Subcutaneous abdominal adipose tissue (tissue), 5 donors: Measurements from ENCODE around the gene XCL2.
"Not testable (repeated sequence)": the region's sequence is repeated elsewhere in the genome, so short reads cannot be mapped to it uniquely, and the experiment has no call there.

Experiments used
- H3K27ac ChIP-seq: one replicate; pipeline ENCODE4 v1.7.0; 2013; ENCODE audit warnings: low read depth, mild to moderate bottlenecking, inconsistent platforms, low read length, moderate library complexity
- H3K27me3 ChIP-seq, 5 donors: one replicate each; pipeline ENCODE4 v1.7.0; 2013; ENCODE audit warnings: low read length in 5 of 5, inconsistent platforms in 1 of 5; ENCODE audit not compliant: control insufficient read depth in 5 of 5, insufficient read depth in 4 of 5
- H3K36me3 ChIP-seq, 5 donors: one replicate each; pipeline ENCODE4 v1.7.0; 2013; ENCODE audit warnings: low read length in 5 of 5; ENCODE audit not compliant: control insufficient read depth in 5 of 5, insufficient read depth in 5 of 5
- H3K4me1 ChIP-seq, 5 donors: one replicate each; pipeline ENCODE4 v1.7.0; 2013; ENCODE audit warnings: low read length in 5 of 5, mild to moderate bottlenecking in 3 of 5, moderate library complexity in 1 of 5; ENCODE audit not compliant: control insufficient read depth in 5 of 5, insufficient read depth in 5 of 5
- H3K4me3 ChIP-seq, 5 donors: one replicate each; pipeline ENCODE4 v1.7.0; 2013; ENCODE audit warnings: low read length in 5 of 5, low read depth in 1 of 5
- H3K9ac ChIP-seq, 5 donors: one replicate each; pipeline ENCODE4 v1.7.0; 2013; ENCODE audit warnings: low read length in 5 of 5, mild to moderate bottlenecking in 4 of 5, moderate library complexity in 3 of 5
- H3K9me3 ChIP-seq, 5 donors: one replicate each; pipeline ENCODE4 v1.7.0; 2013; ENCODE audit warnings: low read length in 5 of 5; ENCODE audit not compliant: control insufficient read depth in 5 of 5
- donor health status: healthy.
- donor health status: healthy.
- donor health status: healthy.
- donor health status: healthy.
- donor health status: healthy.

The XCL2 gene

GRCh38 chr1:168545678-168546552, 2.1 kb upstream of the XCL2 start:
- H3K9ac ChIP-seq, H3K4me3 ChIP-seq, H3K4me1 ChIP-seq, H3K36me3 ChIP-seq, H3K27ac ChIP-seq, H3K9me3 ChIP-seq, H3K27me3 ChIP-seq: not testable (repeated sequence)

GRCh38 chr1:168542978-168543377, 819 bp downstream of the XCL2 start:
- not testable (repeated sequence) for H3K27me3 ChIP-seq, H3K36me3 ChIP-seq, H3K9ac ChIP-seq, H3K27ac ChIP-seq, H3K4me3 ChIP-seq, H3K4me1 ChIP-seq, H3K9me3 ChIP-seq

DNA sequence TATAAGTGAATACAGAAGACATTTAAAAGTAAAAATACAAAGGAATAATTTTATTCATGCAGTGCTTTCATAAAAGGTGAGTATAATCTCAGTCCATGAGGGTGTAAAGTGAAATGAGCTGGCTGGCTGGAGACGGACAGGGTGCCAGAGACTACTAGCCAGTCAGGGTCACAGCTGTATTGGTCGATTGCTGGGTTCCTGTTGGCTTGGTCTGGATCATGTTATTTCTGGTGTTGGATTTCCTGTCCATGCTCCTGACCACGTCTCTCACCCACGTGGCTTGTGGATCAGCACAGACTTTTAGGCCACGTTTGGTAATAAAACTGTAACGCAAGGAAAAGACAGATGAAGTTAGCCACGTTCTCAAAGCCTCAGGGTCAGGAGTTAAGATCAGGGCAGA, 3.0 kb downstream of the XCL2 start:
- not testable (repeated sequence) for H3K4me3 ChIP-seq

GRCh38 chr1:168535536-168535935, 8.3 kb downstream of the XCL2 start:
- Histone ChIP-seq H3K4me1 (no peaks in the 10 kb centered on the region), H3K27ac (no peak overlapping the region), H3K4me3 (no peak overlapping the region), H3K9me3 (no peaks in the 10 kb centered on the region), H3K27me3 (no peaks in the 10 kb centered on the region), H3K9ac (no peak overlapping the region), H3K36me3 (no peaks in the 10 kb centered on the region)

More for the DNA sequence above, 3.0 kb downstream of the XCL2 start:
- not testable (repeated sequence) for H3K36me3 ChIP-seq, H3K4me1 ChIP-seq, H3K9me3 ChIP-seq, H3K9ac ChIP-seq, H3K27me3 ChIP-seq, H3K27ac ChIP-seq

DNA sequence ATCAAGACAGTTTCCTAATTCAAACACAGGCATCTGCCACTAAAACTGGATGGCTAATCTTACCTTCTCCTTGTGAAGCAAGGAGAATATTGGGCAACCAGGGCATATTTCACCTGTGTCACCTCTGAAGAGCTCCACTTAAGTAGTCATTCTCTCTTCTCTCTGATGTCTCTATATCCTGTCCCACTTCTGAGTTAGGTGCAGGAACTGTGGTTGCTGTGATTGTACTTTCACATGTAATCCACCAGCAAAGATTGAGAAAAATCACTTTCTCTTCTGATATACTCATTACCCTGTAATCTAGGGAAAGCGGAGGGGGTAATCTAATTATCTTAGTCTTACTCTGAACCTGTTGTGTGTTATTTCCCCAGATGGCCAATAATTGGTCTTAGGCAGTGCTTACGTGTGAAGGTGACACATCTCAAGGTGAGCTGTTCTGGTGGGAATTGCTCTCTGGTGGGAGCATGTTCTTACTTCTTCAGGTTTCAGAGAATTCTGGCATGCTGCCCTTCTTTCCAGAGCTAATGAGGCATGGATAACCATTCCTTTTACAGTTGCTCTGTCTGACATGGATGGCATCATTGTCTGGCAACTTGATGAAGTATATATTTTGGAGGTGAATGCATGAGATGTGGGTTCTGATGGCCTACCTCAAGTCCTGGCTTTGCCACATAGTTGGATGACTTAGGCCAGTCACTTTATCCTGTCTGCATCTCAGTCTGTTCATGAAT, 12.0 kb downstream of the XCL2 start:
- Histone ChIP-seq H3K9ac (no peak overlapping the region), H3K36me3 (no peaks in the 10 kb centered on the region), H3K27me3 (no peaks in the 10 kb centered on the region), H3K27ac (no peak overlapping the region), H3K9me3 (no peaks in the 10 kb centered on the region), H3K4me3 (no peak overlapping the region), H3K4me1 (peaks cover 0 to 10% (median 0%) of the 10 kb centered on the region in 5 donors)

DNA sequence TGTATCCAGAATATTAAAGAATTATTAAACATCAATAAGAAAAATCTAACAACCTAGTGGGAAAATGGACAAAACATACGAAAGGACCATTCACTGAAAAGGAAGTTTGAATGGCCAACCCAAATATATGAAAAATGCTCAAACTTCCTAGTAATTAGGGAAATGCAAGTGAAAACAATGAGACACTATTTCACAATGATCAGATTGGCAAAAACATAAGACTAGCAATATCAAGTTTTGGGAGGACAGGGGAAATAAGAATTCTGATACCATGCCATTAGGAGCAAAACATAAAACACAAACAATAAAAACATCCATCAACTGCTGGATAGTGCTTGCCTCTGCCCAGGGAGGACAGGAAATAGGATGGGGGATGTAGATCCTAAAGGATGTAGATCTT, 14.3 kb downstream of the XCL2 start:
- H3K27me3 ChIP-seq = no peaks in the 10 kb centered on the region
- H3K9ac ChIP-seq = no peak overlapping the region

DNA sequence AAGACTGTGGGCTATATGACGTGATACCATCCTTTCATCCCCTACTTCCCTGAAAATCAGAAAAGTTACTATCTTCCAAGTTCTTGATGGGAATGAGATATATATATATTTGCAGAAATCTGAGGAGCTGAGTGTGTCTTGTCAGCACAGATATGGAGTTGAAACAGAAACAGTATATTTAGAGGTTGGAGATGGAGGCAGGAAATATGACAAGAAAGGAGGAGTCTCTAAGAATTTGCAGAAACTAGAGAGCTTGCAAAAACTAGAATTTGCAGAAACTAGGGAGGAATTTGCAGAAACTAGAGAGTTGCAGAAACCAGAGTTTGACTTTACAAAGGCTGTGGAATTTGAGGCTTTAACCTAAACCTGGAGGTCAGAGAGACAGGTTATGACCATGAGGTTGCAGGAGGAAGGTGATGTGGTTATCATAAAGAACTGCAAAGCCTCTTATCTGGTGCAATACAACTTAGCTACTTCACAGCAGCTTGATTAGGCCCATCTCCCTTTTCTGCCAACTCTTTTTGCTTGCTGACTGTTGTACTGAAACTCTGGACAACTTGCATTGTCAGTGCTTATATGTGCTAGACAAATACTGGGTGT, 22.3 kb downstream of the XCL2 start:
- peaks cover 0 to 15% (median 2%) of the 10 kb centered on the region in 5 donors for H3K9me3 ChIP-seq
- no peak overlapping the region for H3K4me3 ChIP-seq
- no peak overlapping the region for H3K27ac ChIP-seq
- H3K27me3 ChIP-seq = no peaks in the 10 kb centered on the region
- H3K4me1 ChIP-seq = no peaks in the 10 kb centered on the region
- H3K36me3 ChIP-seq = no peaks in the 10 kb centered on the region
- no peak overlapping the region for H3K9ac ChIP-seq

More for the DNA sequence above, 14.3 kb downstream of the XCL2 start:
- Histone ChIP-seq H3K9me3 (peaks cover 0 to 2% (median 0%) of the 10 kb centered on the region in 5 donors), H3K36me3 (no peaks in the 10 kb centered on the region), H3K27ac (no peak overlapping the region), H3K4me3 (no peak overlapping the region), H3K4me1 (peaks cover 0 to 10% (median 0%) of the 10 kb centered on the region in 5 donors)

GRCh38 chr1:168520832-168521231, 23.0 kb downstream of the XCL2 start:
- Histone ChIP-seq H3K36me3 (no peaks in the 10 kb centered on the region), H3K27me3 (no peaks in the 10 kb centered on the region), H3K9ac (no peak overlapping the region), H3K4me3 (no peak overlapping the region), H3K9me3 (peaks cover 0 to 15% (median 2%) of the 10 kb centered on the region in 5 donors), H3K4me1 (no peaks in the 10 kb centered on the region), H3K27ac (no peak overlapping the region)

DNA sequence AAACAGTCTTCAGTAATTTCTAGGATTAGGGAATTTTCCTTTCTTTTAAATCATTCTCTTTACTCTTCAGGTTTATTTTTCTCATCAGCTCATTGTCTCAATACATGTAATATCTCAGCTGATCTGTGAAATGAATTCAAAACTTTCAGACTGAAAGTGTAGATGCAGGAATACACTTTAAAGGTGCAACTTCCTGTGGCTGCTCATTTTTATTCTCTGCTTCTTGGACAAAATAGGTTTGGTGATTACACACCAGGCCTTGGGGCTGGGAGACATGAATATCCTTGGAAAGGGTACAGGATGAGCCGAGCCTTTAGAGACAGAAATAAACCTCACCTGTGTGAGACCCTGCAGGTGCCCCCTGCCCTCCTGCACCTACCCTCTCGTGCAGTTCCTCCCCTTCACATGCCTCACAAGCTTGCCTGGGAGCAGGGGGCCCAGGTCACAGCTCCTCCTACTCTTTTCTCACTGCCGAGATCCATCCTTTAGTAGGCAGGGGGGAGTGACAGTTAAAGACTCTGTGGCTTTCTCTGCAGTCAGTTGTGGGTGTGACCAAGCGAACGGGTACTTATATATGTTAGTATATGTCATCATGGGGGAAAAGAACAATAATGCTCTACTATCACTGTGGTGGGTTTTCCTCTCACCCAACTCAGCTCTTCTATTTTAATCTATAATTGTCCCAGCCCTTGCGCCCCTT, 23.6 kb downstream of the XCL2 start:
- H3K4me1 ChIP-seq = no peaks in the 10 kb centered on the region
- no peaks in the 10 kb centered on the region for H3K36me3 ChIP-seq
- H3K27ac ChIP-seq = no peak overlapping the region
- no peak overlapping the region for H3K9ac ChIP-seq
- peaks cover 0 to 15% (median 2%) of the 10 kb centered on the region in 5 donors for H3K9me3 ChIP-seq
- H3K4me3 ChIP-seq = no peak overlapping the region
- no peaks in the 10 kb centered on the region for H3K27me3 ChIP-seq
